ENCODE measurements around the gene EXOC6B. TPM values are rescaled to one million over a fixed set of nuclear protein-coding genes. Genes with fewer than 3 reads are reported as not detected.

The EXOC6B gene
- total RNA-seq, 2 donors from 2014 or later, result 51.3 to 68.9 TPM

GRCh38 chr2:72638600-72639211 lies 187.1 kb downstream of the EXOC6B start:
- H3K27me3 Mint-ChIP-seq (ENCODE audit: insufficient read depth), result no peaks in the 10 kb centered on the region
- peaks cover 17% of the 10 kb centered on the region for H3K36me3 Mint-ChIP-seq (ENCODE audit: low read depth)
- H3K27ac Mint-ChIP-seq, result no peak overlapping the region
- H3K9me3 ChIP-seq (ENCODE audit: control insufficient read depth, low read length), result peaks cover 13% of the 10 kb centered on the region
- H3K27ac ChIP-seq (ENCODE audit: low read depth, low read length), result no peak overlapping the region
- no peaks in the 10 kb centered on the region for H3K27me3 ChIP-seq (ENCODE audit: control insufficient read depth, insufficient read depth, low read length, poor library complexity, severe bottlenecking)
- H3K9ac ChIP-seq (ENCODE audit: extremely low read depth, low read length, poor library complexity, severe bottlenecking), result no peak overlapping the region
- TF ChIP-seq, protein P1, sequence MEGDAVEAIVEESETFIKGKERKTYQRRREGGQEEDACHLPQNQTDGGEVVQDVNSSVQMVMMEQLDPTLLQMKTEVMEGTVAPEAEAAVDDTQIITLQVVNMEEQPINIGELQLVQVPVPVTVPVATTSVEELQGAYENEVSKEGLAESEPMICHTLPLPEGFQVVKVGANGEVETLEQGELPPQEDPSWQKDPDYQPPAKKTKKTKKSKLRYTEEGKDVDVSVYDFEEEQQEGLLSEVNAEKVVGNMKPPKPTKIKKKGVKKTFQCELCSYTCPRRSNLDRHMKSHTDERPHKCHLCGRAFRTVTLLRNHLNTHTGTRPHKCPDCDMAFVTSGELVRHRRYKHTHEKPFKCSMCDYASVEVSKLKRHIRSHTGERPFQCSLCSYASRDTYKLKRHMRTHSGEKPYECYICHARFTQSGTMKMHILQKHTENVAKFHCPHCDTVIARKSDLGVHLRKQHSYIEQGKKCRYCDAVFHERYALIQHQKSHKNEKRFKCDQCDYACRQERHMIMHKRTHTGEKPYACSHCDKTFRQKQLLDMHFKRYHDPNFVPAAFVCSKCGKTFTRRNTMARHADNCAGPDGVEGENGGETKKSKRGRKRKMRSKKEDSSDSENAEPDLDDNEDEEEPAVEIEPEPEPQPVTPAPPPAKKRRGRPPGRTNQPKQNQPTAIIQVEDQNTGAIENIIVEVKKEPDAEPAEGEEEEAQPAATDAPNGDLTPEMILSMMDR (conservative IDR thresholded peaks at IDR 0.05), result no peak
- H3K4me1 ChIP-seq (ENCODE audit: control insufficient read depth, insufficient read depth, low read length), result peaks cover 6% of the 10 kb centered on the region
- H3K4me1 Mint-ChIP-seq, result peaks cover 14% of the 10 kb centered on the region
- H3K36me3 ChIP-seq (ENCODE audit: control insufficient read depth, insufficient read depth, low read length), result no peaks in the 10 kb centered on the region
- no peak overlapping the region for H3K4me3 Mint-ChIP-seq
- no peak overlapping the region for H3K4me3 ChIP-seq (ENCODE audit: low read length)
- WGBS, 2 experiments (ENCODE audit: insufficient coverage in 1 of 2, insufficient read length in 1 of 2), result 93 to 96% methylated on average over 3 to 6 of the region's 6 CpGs
- H3K9me3 Mint-ChIP-seq, result peaks cover 18% of the 10 kb centered on the region
- DNase-seq, result no peak

DNA sequence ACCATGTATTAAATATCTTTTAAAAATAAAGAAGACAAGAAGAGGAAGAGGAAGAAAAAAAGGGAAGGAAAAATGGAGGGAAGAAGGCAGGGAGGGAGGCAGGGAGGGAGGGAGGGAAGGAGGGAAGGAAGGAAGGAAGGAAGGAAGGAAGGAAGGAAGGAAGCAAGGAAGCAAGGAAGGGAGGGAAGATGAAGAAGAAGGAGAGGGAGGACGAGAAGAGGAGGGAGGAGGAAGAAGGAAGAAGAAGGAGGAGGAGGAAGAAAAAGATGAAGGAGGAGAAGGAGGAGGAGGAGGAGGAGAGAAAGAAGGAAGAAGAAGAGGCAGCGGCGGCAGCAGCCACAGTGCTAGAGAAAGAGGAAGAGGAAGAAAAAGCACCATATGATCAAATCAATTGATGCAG lies 189.6 kb downstream of the EXOC6B start:
- TF ChIP-seq, protein P1 (conservative IDR thresholded peaks at IDR 0.05), result no peak
- no peak overlapping the region for H3K27ac Mint-ChIP-seq

DNA sequence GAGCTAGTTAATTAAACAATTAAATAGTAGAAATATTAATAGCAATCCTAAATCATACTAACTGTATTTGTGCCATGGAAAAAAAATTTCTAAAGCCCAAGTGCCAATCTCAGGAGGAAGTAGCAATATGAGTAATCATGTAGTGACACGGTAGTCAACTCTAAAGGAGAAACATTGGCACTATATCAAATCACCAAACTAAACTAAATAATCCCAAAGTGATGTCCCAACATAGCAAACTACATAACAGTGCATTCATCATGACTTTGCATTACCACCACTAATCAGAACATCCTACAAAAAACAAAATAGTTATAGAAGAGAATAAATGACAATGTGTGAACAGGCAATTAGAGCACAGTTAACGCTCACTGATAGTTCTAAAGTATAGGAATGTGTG lies 195.1 kb downstream of the EXOC6B start:
- Mint-ChIP-seq H3K27ac (no peak overlapping the region), H3K4me3 (no peak overlapping the region), H3K36me3 (ENCODE audit: low read depth) (peaks cover 4% of the 10 kb centered on the region), H3K9me3 (no peaks in the 10 kb centered on the region), H3K27me3 (ENCODE audit: insufficient read depth) (no peaks in the 10 kb centered on the region), H3K4me1 (peaks cover 2% of the 10 kb centered on the region)
- Histone ChIP-seq H3K27me3 (ENCODE audit: control insufficient read depth, insufficient read depth, low read length, poor library complexity, severe bottlenecking) (no peaks in the 10 kb centered on the region), H3K4me3 (ENCODE audit: low read length) (no peak overlapping the region), H3K9ac (ENCODE audit: extremely low read depth, low read length, poor library complexity, severe bottlenecking) (no peak overlapping the region), H3K36me3 (ENCODE audit: control insufficient read depth, insufficient read depth, low read length) (no peaks in the 10 kb centered on the region), H3K4me1 (ENCODE audit: control insufficient read depth, insufficient read depth, low read length) (no peaks in the 10 kb centered on the region), H3K9me3 (ENCODE audit: control insufficient read depth, low read length) (no peaks in the 10 kb centered on the region), H3K27ac (ENCODE audit: low read depth, low read length) (no peak overlapping the region)
- TF ChIP-seq, protein P1 (conservative IDR thresholded peaks at IDR 0.05), result no peak
- WGBS, 2 experiments (ENCODE audit: insufficient coverage in 1 of 2, insufficient read length in 1 of 2), result 95 to 100% methylated on average over 1 to 2 of the region's 2 CpGs
- no peak for DNase-seq

More for the DNA sequence above, 189.6 kb downstream of the EXOC6B start:
- peaks cover 14% of the 10 kb centered on the region for H3K4me1 Mint-ChIP-seq
- H3K9me3 Mint-ChIP-seq, result peaks cover 9% of the 10 kb centered on the region
- Histone ChIP-seq H3K9me3 (ENCODE audit: control insufficient read depth, low read length) (peaks cover 5% of the 10 kb centered on the region), H3K4me3 (ENCODE audit: low read length) (no peak overlapping the region), H3K9ac (ENCODE audit: extremely low read depth, low read length, poor library complexity, severe bottlenecking) (no peak overlapping the region), H3K27ac (ENCODE audit: low read depth, low read length) (no peak overlapping the region), H3K27me3 (ENCODE audit: control insufficient read depth, insufficient read depth, low read length, poor library complexity, severe bottlenecking) (no peaks in the 10 kb centered on the region), H3K36me3 (ENCODE audit: control insufficient read depth, insufficient read depth, low read length) (no peaks in the 10 kb centered on the region), H3K4me1 (ENCODE audit: control insufficient read depth, insufficient read depth, low read length) (peaks cover 6% of the 10 kb centered on the region)
- DNase-seq, result no peak
- H3K4me3 Mint-ChIP-seq, result no peak overlapping the region
- H3K27me3 Mint-ChIP-seq (ENCODE audit: insufficient read depth), result no peaks in the 10 kb centered on the region
- WGBS, 2 experiments (ENCODE audit: insufficient coverage in 1 of 2, insufficient read length in 1 of 2), result 83 to 88% methylated on average over 1 to 3 of the region's 3 CpGs
- H3K36me3 Mint-ChIP-seq (ENCODE audit: low read depth), result peaks cover 14% of the 10 kb centered on the region
